ENCODE data around the gene UNC45A. TPM values are rescaled to one million over a fixed set of nuclear protein-coding genes. Genes with fewer than 3 reads are reported as not detected.

Gene UNC45A
- total and polyA plus RNA-seq, 2 donors (not counting 1 experiment from before 2014, with no cell fraction given), result 56.3 to 79.0 TPM

GRCh38 chr15:90890839-90891238 lies 44.2 kb upstream of the UNC45A start:
- peaks cover 6% of the 10 kb centered on the region in 2 donors for H3K4me1 ChIP-seq (ENCODE audit: control insufficient read depth in 2 of 2, insufficient read depth in 2 of 2, low read length in 2 of 2)
- CTCF ChIA-PET, result interaction anchor here (3.7 kb wide), 1 partner anchor 243 kb away, joined by 26 read pairs; no protein-coding TSS in a partner anchor
- H3K27ac ChIP-seq (ENCODE audit: low read length in 2 of 2), result no peak overlapping the region
- H3K36me3 ChIP-seq (replicated peaks in 1 of 2; ENCODE audit: control extremely low read depth in 1 of 2, control insufficient read depth in 1 of 2, extremely low read depth in 1 of 2, insufficient read depth in 2 of 2, low read length in 1 of 2), result peaks cover 0 to 61% of the 10 kb centered on the region in 2 experiments
- H3K79me2 ChIP-seq (ENCODE audit: control insufficient read depth, insufficient read depth, low read length), result peaks cover 30% of the 10 kb centered on the region
- DNase-seq, result no peak
- 96% methylated on average over 9 of the region's 12 CpGs for WGBS (ENCODE audit: insufficient coverage)
- H2AFZ ChIP-seq (ENCODE audit: insufficient read depth, low read depth, low read length, poor library complexity, severe bottlenecking), result no peak overlapping the region
- intact Hi-C loops (cut with micrococcal nuclease), result no loop called here
- no peaks in the 10 kb centered on the region for H3K27me3 ChIP-seq (replicated peaks in 1 of 4; ENCODE audit: control extremely low read depth in 1 of 4, control insufficient read depth in 3 of 4, insufficient read depth in 4 of 4, low read length in 3 of 4)
- H3K27ac Mint-ChIP-seq, result no peak overlapping the region
- TF ChIP-seq EZH2 (IDR thresholded peaks at IDR 0.05; ENCODE audit: borderline replicate concordance, insufficient read depth, low read depth, low read length, poor library complexity, severe bottlenecking), result no peak
- TF ChIP-seq, protein P1, sequence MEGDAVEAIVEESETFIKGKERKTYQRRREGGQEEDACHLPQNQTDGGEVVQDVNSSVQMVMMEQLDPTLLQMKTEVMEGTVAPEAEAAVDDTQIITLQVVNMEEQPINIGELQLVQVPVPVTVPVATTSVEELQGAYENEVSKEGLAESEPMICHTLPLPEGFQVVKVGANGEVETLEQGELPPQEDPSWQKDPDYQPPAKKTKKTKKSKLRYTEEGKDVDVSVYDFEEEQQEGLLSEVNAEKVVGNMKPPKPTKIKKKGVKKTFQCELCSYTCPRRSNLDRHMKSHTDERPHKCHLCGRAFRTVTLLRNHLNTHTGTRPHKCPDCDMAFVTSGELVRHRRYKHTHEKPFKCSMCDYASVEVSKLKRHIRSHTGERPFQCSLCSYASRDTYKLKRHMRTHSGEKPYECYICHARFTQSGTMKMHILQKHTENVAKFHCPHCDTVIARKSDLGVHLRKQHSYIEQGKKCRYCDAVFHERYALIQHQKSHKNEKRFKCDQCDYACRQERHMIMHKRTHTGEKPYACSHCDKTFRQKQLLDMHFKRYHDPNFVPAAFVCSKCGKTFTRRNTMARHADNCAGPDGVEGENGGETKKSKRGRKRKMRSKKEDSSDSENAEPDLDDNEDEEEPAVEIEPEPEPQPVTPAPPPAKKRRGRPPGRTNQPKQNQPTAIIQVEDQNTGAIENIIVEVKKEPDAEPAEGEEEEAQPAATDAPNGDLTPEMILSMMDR (IDR thresholded peaks at IDR 0.05), result no peak
- H3K27me3 Mint-ChIP-seq, result no peaks in the 10 kb centered on the region
- peaks cover 8% of the 10 kb centered on the region for H3K4me1 Mint-ChIP-seq
- ATAC-seq (ENCODE audit: low read depth), result no peak
- no peak overlapping the region for H3K4me2 ChIP-seq (replicated peaks; ENCODE audit: low read depth, low read length, poor library complexity, severe bottlenecking)
- no peak overlapping the region for H3K4me3 Mint-ChIP-seq
- no peaks in the 10 kb centered on the region for H3K9me3 Mint-ChIP-seq (ENCODE audit: insufficient read depth)
- peaks cover 0 to 6% (median 0%) of the 10 kb centered on the region in 3 donors for H3K9me3 ChIP-seq (ENCODE audit: control extremely low read depth in 1 of 3, control insufficient read depth in 2 of 3, insufficient read depth in 1 of 3, low read length in 2 of 3)
- H3K4me3 ChIP-seq (ENCODE audit: control extremely low read depth in 1 of 5, extremely low read depth in 1 of 5, insufficient read depth in 1 of 5, low read depth in 2 of 5, low read length in 4 of 5), result no peak overlapping the region
- POLR2A ChIA-PET, result no interaction called here
- peaks cover 12% of the 10 kb centered on the region for H4K20me1 ChIP-seq (ENCODE audit: control insufficient read depth, insufficient read depth, low read length, poor library complexity, severe bottlenecking)
- no peak overlapping the region for H3K9ac ChIP-seq (ENCODE audit: low read length)

DNA sequence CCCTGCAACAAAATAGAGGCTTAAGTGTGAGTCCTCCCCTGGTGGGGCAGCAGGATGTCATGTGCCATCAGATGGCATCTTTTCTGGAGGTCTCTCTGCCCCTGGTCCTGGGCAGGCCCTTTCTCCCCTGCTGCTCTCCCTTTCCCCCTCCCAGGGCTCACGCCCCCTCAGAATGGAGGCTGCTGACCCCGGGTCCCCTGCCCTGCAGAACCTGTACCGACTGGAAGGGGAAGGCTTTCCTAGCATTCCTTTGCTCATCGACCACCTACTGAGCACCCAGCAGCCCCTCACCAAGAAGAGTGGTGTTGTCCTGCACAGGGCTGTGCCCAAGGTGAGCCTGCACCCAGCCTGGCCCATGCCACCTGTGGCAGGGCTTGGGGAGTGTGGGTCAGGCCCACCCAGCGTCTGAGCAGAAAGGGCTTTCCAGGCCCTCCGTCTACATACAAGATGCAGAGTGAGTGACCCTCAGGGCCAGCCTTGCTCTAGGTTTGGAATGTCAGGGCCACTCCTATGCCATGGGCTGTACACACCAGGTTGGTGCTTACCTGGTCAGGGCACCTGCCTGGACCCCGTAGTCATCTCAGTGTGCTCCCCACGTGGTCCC lies 43.6 kb upstream of the UNC45A start:
- intact Hi-C loops (cut with micrococcal nuclease), result no loop called here
- DNase-seq (no peak), ATAC-seq (ENCODE audit: low read depth) (no peak)
- Histone ChIP-seq H3K9me3 (ENCODE audit: control extremely low read depth in 1 of 3, control insufficient read depth in 2 of 3, insufficient read depth in 1 of 3, low read length in 2 of 3) (peaks cover 0 to 6% (median 0%) of the 10 kb centered on the region in 3 donors), H2AFZ (ENCODE audit: insufficient read depth, low read depth, low read length, poor library complexity, severe bottlenecking) (no peak overlapping the region), H3K79me2 (ENCODE audit: control insufficient read depth, insufficient read depth, low read length) (peaks cover 30% of the 10 kb centered on the region), H3K4me2 (replicated peaks; ENCODE audit: low read depth, low read length, poor library complexity, severe bottlenecking) (no peak overlapping the region), H3K9ac (ENCODE audit: low read length) (no peak overlapping the region), H3K4me3 (ENCODE audit: control extremely low read depth in 1 of 5, extremely low read depth in 1 of 5, insufficient read depth in 1 of 5, low read depth in 2 of 5, low read length in 4 of 5) (no peak overlapping the region), H3K27ac (ENCODE audit: low read length in 2 of 2) (no peak overlapping the region), H4K20me1 (ENCODE audit: control insufficient read depth, insufficient read depth, low read length, poor library complexity, severe bottlenecking) (peaks cover 8% of the 10 kb centered on the region), H3K36me3 (replicated peaks in 1 of 2; ENCODE audit: control extremely low read depth in 1 of 2, control insufficient read depth in 1 of 2, extremely low read depth in 1 of 2, insufficient read depth in 2 of 2, low read length in 1 of 2) (peaks cover 0 to 61% of the 10 kb centered on the region in 2 experiments), H3K4me1 (ENCODE audit: control insufficient read depth in 2 of 2, insufficient read depth in 2 of 2, low read length in 2 of 2) (peaks cover 2 to 3% of the 10 kb centered on the region in 2 donors), H3K27me3 (replicated peaks in 1 of 4; ENCODE audit: control extremely low read depth in 1 of 4, control insufficient read depth in 3 of 4, insufficient read depth in 4 of 4, low read length in 3 of 4) (no peaks in the 10 kb centered on the region)
- Mint-ChIP-seq H3K9me3 (ENCODE audit: insufficient read depth) (no peaks in the 10 kb centered on the region), H3K4me3 (no peak overlapping the region), H3K4me1 (peaks cover 7% of the 10 kb centered on the region), H3K27me3 (no peaks in the 10 kb centered on the region), H3K27ac (no peak overlapping the region)
- 98% methylated on average over 5 of the region's 8 CpGs for WGBS (ENCODE audit: insufficient coverage)
- ChIA-PET POLR2A (no interaction called here), CTCF (interaction anchor here (3.7 kb wide), 1 partner anchor 244 kb away, joined by 26 read pairs; no protein-coding TSS in a partner anchor)
- no peak for TF ChIP-seq EZH2 (IDR thresholded peaks at IDR 0.05; ENCODE audit: borderline replicate concordance, insufficient read depth, low read depth, low read length, poor library complexity, severe bottlenecking)
